H1 (cell line): Measurements from ENCODE around the gene GPR68. TPM values are rescaled to one million over a fixed set of nuclear protein-coding genes. Genes with fewer than 3 reads are reported as not detected.

Experiments used
- ATF2 ChIP-seq: IDR thresholded peaks from 2 replicates; pipeline ENCODE4 v1.6.1; 2012; ENCODE audit warnings: low read length, inconsistent platforms
- CHD2 ChIP-seq: IDR thresholded peaks from 2 replicates; pipeline ENCODE4 v1.6.1; 2012; ENCODE audit warnings: low read length, improper control_type of control experiment
- CHD7 ChIP-seq: fragments of 300-600 bp; sonication (generic); IDR thresholded peaks from 2 replicates; pipeline ENCODE4 v1.7.1; 2012; ENCODE audit warnings: low read length, moderate library complexity, mild to moderate bottlenecking, inconsistent platforms; ENCODE audit not compliant: insufficient replicate concordance
- HDAC2 ChIP-seq, 2 experiments: fragments of 300-600 bp in 1 of 2; sonication (generic) in 1 of 2; IDR thresholded peaks; 2 replicates each; pipeline ENCODE4 v1.6.1; 2011 to 2012; ENCODE audit warnings: low read depth in 2 of 2, low read length in 2 of 2, mild to moderate bottlenecking in 2 of 2, moderate library complexity in 2 of 2, borderline replicate concordance in 1 of 2, inconsistent platforms in 1 of 2
- polyA plus RNA-seq, 7 experiments: library from polyadenylated mRNA; depleted of rRNA in 3 of 7; stranded (reverse) in 5 of 7; unstranded in 2 of 7; fragments of >200 nt in 5 of 7; fragments of 200-250 nt in 2 of 7; gene quantifications; 1 replicate in 5 of 7; 2 replicates in 1 of 7; 4 replicates in 1 of 7; pipeline versions ENCODE4 v1.2.1 to v1.2.3, GENCODE V29; 2011 to 2013; ENCODE audit warnings: missing spikeins in 2 of 7, mixed read lengths in 2 of 7
- total RNA-seq: library from RNA; stranded (reverse); fragmentation: NEBNext Ultra II Directional; extraction: Animal tissue kit (Norgen Biotek cat#: 25700); gene quantifications from 2 replicates; pipeline ENCODE4 v1.2.1, GENCODE V29; 2021

Gene GPR68
- total and polyA plus RNA-seq, 2 of the 8 experiments (the other 6 are each of a cell fraction or from before 2014, with no cell fraction given): 0.22 to 0.76 TPM

DNA sequence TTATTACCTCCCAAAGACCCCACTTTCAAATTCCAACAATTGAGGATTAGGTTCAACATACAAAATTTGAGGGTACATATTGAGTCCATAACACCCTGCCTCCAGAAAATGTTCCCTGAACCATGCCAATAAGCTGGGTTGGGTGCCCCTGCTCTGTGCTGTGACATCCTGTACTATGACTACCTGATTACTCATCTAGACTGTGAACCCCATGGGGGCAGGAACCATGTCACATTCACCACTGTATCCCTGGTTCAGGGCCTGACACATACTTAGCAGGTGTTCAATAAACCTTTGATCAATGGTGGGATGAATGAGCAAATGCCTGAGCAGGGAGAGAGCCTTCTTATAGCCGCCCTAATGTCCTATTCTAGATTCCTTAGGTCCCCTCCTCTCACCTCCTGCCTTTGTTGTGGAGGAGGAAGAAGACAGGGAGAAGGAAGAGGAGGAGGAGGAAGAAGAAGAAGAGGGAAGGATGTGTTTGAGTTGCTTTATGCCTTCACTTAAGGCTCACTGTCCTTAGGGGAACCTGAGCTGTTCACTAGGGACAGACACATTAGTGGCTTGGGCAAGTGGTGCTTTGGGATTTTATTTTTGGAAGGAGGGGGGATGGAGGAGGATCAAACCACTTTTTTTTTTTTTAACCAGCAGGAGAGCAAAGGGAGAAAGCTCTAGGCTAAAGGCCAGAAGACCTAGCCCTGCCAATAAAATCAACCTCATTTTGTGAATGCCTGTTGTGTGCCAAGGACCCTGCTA lies 21.3 kb downstream of the GPR68 start (continued):
- TF ChIP-seq CHD7 (no peak), CHD2 (no peak), HDAC2 (IDR thresholded peaks at IDR 0.05; ENCODE audit: borderline replicate concordance in 1 of 2, low read depth in 2 of 2, low read length in 2 of 2) (no peak), ATF2 (no peak)
